ENCODE results near the gene MAPK8. TPM values are rescaled to one million over a fixed set of nuclear protein-coding genes. Genes with fewer than 3 reads are reported as not detected.

MAPK8 gene
- total RNA-seq, 1 experiment from 2014 or later = 52.9 TPM

- no peak for DNase-seq (ENCODE audit: low spot score)
- H3K27me3 Mint-ChIP-seq (ENCODE audit: low read depth) = no peaks in the 10 kb centered on the region
- peaks cover 17% of the 10 kb centered on the region for H3K36me3 Mint-ChIP-seq
- H3K9me3 Mint-ChIP-seq = no peaks in the 10 kb centered on the region
- peak; percentile 77 for ATAC-seq
- H3K27ac Mint-ChIP-seq = no peak overlapping the region; the same call in 1 of the 2 replicates
- H3K4me3 Mint-ChIP-seq = no peak overlapping the region
- POLR2A ChIA-PET = no interaction called here
- peaks cover 2% of the 10 kb centered on the region; the same call in 1 of the 2 replicates for H3K4me1 Mint-ChIP-seq
- no peak for TF ChIP-seq ATF3 (CRISPR knock-in tag; conservative IDR thresholded peaks at IDR 0.05)
- no peak for TF ChIP-seq ZNF121 (CRISPR knock-in tag; IDR thresholded peaks at IDR 0.05)
- TF ChIP-seq ZBTB21 (CRISPR knock-in tag; IDR thresholded peaks at IDR 0.05; ENCODE audit: borderline replicate concordance) = no peak
- no peak for TF ChIP-seq PREB (CRISPR knock-in tag; IDR thresholded peaks at IDR 0.05; ENCODE audit: borderline replicate concordance)
- no peak for TF ChIP-seq ZNF232 (CRISPR knock-in tag; IDR thresholded peaks at IDR 0.05)
- no peak for TF ChIP-seq MLX (CRISPR knock-in tag; IDR thresholded peaks at IDR 0.05)
- no peak for TF ChIP-seq PRDM15 (CRISPR knock-in tag; IDR thresholded peaks at IDR 0.05)
- no peak for TF ChIP-seq CBFB (CRISPR knock-in tag; IDR thresholded peaks at IDR 0.05; ENCODE audit: low read depth)
- TF ChIP-seq SMAD4 (CRISPR knock-in tag; IDR thresholded peaks at IDR 0.05) = no peak
- TF ChIP-seq E2F5 (CRISPR knock-in tag; IDR thresholded peaks at IDR 0.05) = no peak
- no peak for TF ChIP-seq EMX1 (CRISPR knock-in tag; IDR thresholded peaks at IDR 0.05)
- no peak for TF ChIP-seq CREB1 (CRISPR knock-in tag; IDR thresholded peaks at IDR 0.05)
- TF ChIP-seq ZNF219 (CRISPR knock-in tag; IDR thresholded peaks at IDR 0.05; ENCODE audit: borderline replicate concordance) = no peak
- no peak for TF ChIP-seq RORB (CRISPR knock-in tag; IDR thresholded peaks at IDR 0.05)
- TF ChIP-seq SMAD3 (CRISPR knock-in tag; IDR thresholded peaks at IDR 0.05; ENCODE audit: borderline replicate concordance) = no peak
- TF ChIP-seq FOXJ3 (CRISPR knock-in tag; IDR thresholded peaks at IDR 0.05; ENCODE audit: borderline replicate concordance) = no peak
- no peak for TF ChIP-seq TEAD4 (CRISPR knock-in tag; IDR thresholded peaks at IDR 0.05)
- no peak for TF ChIP-seq ZBTB43 (CRISPR knock-in tag; IDR thresholded peaks at IDR 0.05)
- TF ChIP-seq ZMAT4 (CRISPR knock-in tag; IDR thresholded peaks at IDR 0.05) = no peak
- CTCF ChIA-PET = interaction anchor here (0.9 to 1.5 kb wide), 3 partner anchors 38 to 42 kb away, joined by 3 to 4 read pairs (median 3); no protein-coding TSS in a partner anchor
Observed at GRCh38 chr10:48406204-48406603, 99.7 kb downstream of the MAPK8 start.
